HL-60 (cell line): ENCODE measurements around the gene MRPL28.

Experiments
- GABPA ChIP-seq: IDR thresholded peaks from 2 replicates; pipeline ENCODE4 v1.6.1; 2012; ENCODE audit warnings: low read depth
- POLR2AphosphoS5 ChIP-seq: IDR thresholded peaks from 2 replicates; pipeline ENCODE4 v1.6.1; 2012; ENCODE audit warnings: low read depth
- REST ChIP-seq: IDR thresholded peaks from 2 replicates; pipeline ENCODE4 v1.6.1; 2012; ENCODE audit warnings: low read depth; ENCODE audit not compliant: insufficient replicate concordance
- SPI1 ChIP-seq: IDR thresholded peaks from 2 replicates; pipeline ENCODE4 v1.6.1; 2012; ENCODE audit warnings: low read depth, mild to moderate bottlenecking, borderline replicate concordance
- TF ChIP-seq, protein P1 (sequence below): IDR thresholded peaks from one replicate; pipeline ENCODE4 v1.5.1; 2011; ENCODE audit warnings: low read length, control low read depth, inconsistent platforms; ENCODE audit not compliant: insufficient read depth

GRCh38 chr16:359067-359763 is 11.1 kb downstream of the MRPL28 start:
- TF ChIP-seq, protein P1, sequence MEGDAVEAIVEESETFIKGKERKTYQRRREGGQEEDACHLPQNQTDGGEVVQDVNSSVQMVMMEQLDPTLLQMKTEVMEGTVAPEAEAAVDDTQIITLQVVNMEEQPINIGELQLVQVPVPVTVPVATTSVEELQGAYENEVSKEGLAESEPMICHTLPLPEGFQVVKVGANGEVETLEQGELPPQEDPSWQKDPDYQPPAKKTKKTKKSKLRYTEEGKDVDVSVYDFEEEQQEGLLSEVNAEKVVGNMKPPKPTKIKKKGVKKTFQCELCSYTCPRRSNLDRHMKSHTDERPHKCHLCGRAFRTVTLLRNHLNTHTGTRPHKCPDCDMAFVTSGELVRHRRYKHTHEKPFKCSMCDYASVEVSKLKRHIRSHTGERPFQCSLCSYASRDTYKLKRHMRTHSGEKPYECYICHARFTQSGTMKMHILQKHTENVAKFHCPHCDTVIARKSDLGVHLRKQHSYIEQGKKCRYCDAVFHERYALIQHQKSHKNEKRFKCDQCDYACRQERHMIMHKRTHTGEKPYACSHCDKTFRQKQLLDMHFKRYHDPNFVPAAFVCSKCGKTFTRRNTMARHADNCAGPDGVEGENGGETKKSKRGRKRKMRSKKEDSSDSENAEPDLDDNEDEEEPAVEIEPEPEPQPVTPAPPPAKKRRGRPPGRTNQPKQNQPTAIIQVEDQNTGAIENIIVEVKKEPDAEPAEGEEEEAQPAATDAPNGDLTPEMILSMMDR, result no peak
- no peak for TF ChIP-seq REST
- TF ChIP-seq POLR2AphosphoS5, result no peak
- TF ChIP-seq GABPA, result no peak
- TF ChIP-seq SPI1, result no peak
